HEK293 (cell line): ENCODE measurements around the gene TMEM132A.

Experiments
- BCL11A ChIP-seq: fragments of 450-650 bp; formaldehyde crosslinking; IDR thresholded peaks from 2 replicates; pipeline ENCODE4 v1.5.1; 2016; ENCODE audit warnings: low read depth, missing biosample characterization, missing genetic modification characterization
- CTCF ChIP-seq: fragments of 450-650 bp; formaldehyde crosslinking; IDR thresholded peaks from 2 replicates; pipeline ENCODE4 v1.5.1; 2016; ENCODE audit warnings: missing biosample characterization, missing genetic modification characterization
- ELK4 ChIP-seq: IDR thresholded peaks from 2 replicates; pipeline ENCODE4 v1.6.1; 2011; ENCODE audit warnings: mild to moderate bottlenecking, low read depth, low read length, borderline replicate concordance
- SP3 ChIP-seq: fragments of 450-650 bp; formaldehyde crosslinking; IDR thresholded peaks from 2 replicates; pipeline ENCODE4 v1.5.1; 2016; ENCODE audit warnings: missing biosample characterization, missing genetic modification characterization
- YY1 ChIP-seq: fragments of 450-650 bp; formaldehyde crosslinking; IDR thresholded peaks from 2 replicates; pipeline ENCODE4 v1.5.1; 2018; ENCODE audit warnings: missing biosample characterization, missing genetic modification characterization
- ZBTB20 ChIP-seq: fragments of 450-650 bp; formaldehyde crosslinking; IDR thresholded peaks from 2 replicates; pipeline ENCODE4 v1.5.1; 2016; ENCODE audit warnings: missing biosample characterization, missing genetic modification characterization
- ZNF146 ChIP-seq: fragments of 450-650 bp; formaldehyde crosslinking; IDR thresholded peaks from 2 replicates; pipeline ENCODE4 v1.5.1; 2016; ENCODE audit warnings: missing biosample characterization, missing genetic modification characterization
- ZNF274 ChIP-seq, 2 experiments: fragments of 200-500 bp in 1 of 2; fragments of 450-650 bp in 1 of 2; sonication (Bioruptor generic) in 1 of 2; formaldehyde crosslinking in 1 of 2; IDR thresholded peaks; 2 replicates each; pipeline versions ENCODE4 v1.5.1 to v1.6.1; 2014 to 2016; ENCODE audit warnings: borderline replicate concordance in 1 of 2, inconsistent platforms in 1 of 2, low read length in 1 of 2, missing biosample characterization in 1 of 2, missing genetic modification characterization in 1 of 2

GRCh38 chr11:60919320-60919719 is 4.9 kb upstream of the TMEM132A start:
- TF ChIP-seq CTCF (tag by site-specific recombination) = no peak
- TF ChIP-seq ZBTB20 (tag by site-specific recombination) = no peak
- no peak for TF ChIP-seq SP3 (tag by site-specific recombination)
- no peak for TF ChIP-seq ZNF274 (IDR thresholded peaks at IDR 0.05; ENCODE audit: low read length)
- TF ChIP-seq ZNF274 (tag by site-specific recombination; IDR thresholded peaks at IDR 0.05; ENCODE audit: borderline replicate concordance) = no peak
- no peak for TF ChIP-seq ELK4
- TF ChIP-seq YY1 (tag by site-specific recombination) = no peak
- no peak for TF ChIP-seq ZNF146 (tag by site-specific recombination)
- no peak for TF ChIP-seq BCL11A
